C4-2B (cell line): ENCODE measurements around the gene TRIM68.

Experiments
- ZFX ChIP-seq: fragments of 450-650 bp; IDR thresholded peaks from 2 replicates; pipeline ENCODE4 v1.6.1; 2017
- TF ChIP-seq, protein P1 (sequence below): fragments of 450-650 bp; conservative IDR thresholded peaks from 2 replicates; pipeline ENCODE4 v1.5.1; 2017; ENCODE audit warnings: mild to moderate bottlenecking

GRCh38 chr11:4593739-4594138, 14.3 kb downstream of the TRIM68 start, which contains the start of gene OR52I1:
- TF ChIP-seq, protein P1, sequence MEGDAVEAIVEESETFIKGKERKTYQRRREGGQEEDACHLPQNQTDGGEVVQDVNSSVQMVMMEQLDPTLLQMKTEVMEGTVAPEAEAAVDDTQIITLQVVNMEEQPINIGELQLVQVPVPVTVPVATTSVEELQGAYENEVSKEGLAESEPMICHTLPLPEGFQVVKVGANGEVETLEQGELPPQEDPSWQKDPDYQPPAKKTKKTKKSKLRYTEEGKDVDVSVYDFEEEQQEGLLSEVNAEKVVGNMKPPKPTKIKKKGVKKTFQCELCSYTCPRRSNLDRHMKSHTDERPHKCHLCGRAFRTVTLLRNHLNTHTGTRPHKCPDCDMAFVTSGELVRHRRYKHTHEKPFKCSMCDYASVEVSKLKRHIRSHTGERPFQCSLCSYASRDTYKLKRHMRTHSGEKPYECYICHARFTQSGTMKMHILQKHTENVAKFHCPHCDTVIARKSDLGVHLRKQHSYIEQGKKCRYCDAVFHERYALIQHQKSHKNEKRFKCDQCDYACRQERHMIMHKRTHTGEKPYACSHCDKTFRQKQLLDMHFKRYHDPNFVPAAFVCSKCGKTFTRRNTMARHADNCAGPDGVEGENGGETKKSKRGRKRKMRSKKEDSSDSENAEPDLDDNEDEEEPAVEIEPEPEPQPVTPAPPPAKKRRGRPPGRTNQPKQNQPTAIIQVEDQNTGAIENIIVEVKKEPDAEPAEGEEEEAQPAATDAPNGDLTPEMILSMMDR, result no peak
- TF ChIP-seq ZFX, result no peak
